Astrocyte of the spinal cord (primary cell): Measurements from ENCODE around the gene INPP5A.

ENCODE experiments used
- DNase-seq: peaks from one replicate; pipeline ENCODE4 v3.0.0; 2011; ENCODE audit warnings: low read depth, low spot score
- H3K4me3 ChIP-seq: 2 replicates; pipeline ENCODE4 v1.5.1; 2011; ENCODE audit warnings: low read depth, mild to moderate bottlenecking, low read length, moderate library complexity
- CTCF ChIP-seq: IDR thresholded peaks from 2 replicates; pipeline ENCODE4 v1.5.1; 2012; ENCODE audit warnings: low read depth, mild to moderate bottlenecking, low read length, inconsistent platforms
- in situ Hi-C: cut with HindIII; loops from 2 replicates; pipeline ENCODE4 v1.10.0; 2017; ENCODE audit warnings: low sequenced_read_pairs

The INPP5A gene

DNA sequence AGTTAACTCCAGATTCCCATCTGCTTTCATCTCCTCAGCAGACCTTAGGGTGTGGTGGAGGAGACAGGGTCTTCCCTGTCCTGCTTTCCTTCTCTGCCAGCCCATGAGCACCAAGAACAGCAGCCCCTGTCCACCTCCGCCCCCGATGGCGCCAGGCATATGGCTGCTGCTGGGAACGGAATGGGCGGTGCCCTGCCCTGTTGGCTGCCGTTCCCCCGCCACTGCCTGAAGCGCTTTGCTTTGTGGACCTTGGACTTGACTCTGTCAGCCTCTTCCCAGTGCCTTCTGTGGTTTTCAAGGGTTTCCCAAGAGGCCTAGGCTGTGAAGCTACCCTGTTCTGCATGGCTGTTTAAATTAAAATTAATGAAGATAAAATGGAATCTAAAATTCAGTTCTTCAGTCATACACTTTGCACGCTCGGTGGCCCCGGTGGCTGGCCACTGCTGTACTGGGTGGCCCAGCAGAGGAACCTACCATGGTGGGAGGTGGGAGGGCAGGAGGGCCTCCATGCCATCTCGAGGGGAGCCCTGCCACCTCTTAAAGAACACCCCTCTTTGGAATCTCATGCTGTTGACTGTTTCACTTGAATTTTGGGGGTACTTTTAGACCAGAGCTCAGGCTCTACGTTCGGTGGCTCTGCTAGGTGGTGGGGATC, 169.7 kb downstream of the INPP5A start:
- no peak overlapping the region for H3K4me3 ChIP-seq
- no peak for DNase-seq
- no peak for TF ChIP-seq CTCF
- in situ Hi-C loops, result no loop called here

DNA sequence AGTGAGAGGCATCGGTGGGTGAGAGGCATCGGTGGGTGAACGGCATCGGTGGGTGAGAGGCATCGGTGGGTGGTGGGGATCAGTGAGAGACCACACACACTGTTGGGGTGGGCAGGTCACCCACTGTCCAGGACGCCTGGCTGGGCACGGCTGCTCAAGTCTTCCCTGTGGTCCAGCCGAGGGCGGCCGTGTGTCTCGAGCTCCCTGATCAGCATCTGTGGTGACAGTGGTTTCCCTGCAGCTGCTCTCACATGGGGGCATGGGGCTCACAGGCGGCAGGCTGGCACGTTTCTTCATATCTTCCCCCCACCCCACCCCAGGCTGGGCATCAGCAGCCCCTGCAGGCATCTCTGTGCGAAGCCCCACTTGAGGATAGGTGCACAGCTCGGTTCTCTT, 170.2 kb downstream of the INPP5A start:
- TF ChIP-seq CTCF, result no peak
- no peak overlapping the region for H3K4me3 ChIP-seq
- in situ Hi-C loops, result no loop called here
- no peak for DNase-seq

- in situ Hi-C loops, result no loop called here
- no peak overlapping the region for H3K4me3 ChIP-seq
- no peak for TF ChIP-seq CTCF
- DNase-seq, result no peak
These were observed 170.9 kb downstream of the INPP5A start for GRCh38 chr10:132708441-132708840.

DNA sequence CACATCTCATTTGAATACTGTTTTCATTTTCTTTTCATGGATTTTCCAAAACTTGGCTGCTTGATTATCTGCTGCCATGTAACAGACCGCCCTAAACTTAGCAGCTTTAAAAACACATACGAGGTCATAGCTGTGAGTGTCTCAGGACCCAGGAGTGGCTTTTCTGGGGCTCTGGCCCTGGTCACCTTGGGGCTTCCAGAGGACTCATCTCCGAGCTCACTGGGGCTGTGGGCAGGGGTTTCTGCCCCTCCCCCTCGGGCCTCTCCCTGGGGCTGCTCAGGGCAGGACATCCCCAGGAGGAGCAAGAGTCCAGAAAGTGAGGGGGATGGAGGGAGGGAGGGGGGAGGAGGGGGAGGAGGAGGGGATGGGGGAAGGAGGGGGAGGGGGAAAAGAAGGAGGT, 171.3 kb downstream of the INPP5A start:
- TF ChIP-seq CTCF, result no peak
- in situ Hi-C loops, result no loop called here
- no peak for DNase-seq
- H3K4me3 ChIP-seq, result no peak overlapping the region

- H3K4me3 ChIP-seq, result no peak overlapping the region
- TF ChIP-seq CTCF, result no peak
- DNase-seq, result no peak
- in situ Hi-C loops, result no loop called here
These were observed 171.9 kb downstream of the INPP5A start for GRCh38 chr10:132709471-132709951.

GRCh38 chr10:132710036-132710686, 172.6 kb downstream of the INPP5A start:
- in situ Hi-C loops, result no loop called here
- DNase-seq, result no peak
- no peak for TF ChIP-seq CTCF
- H3K4me3 ChIP-seq, result no peak overlapping the region
